SH-SY5Y (cell line): ENCODE results near the gene OPRD1.

Source experiments
- GATA2 ChIP-seq: IDR thresholded peaks from 2 replicates; pipeline ENCODE4 v1.6.1; 2011; ENCODE audit warnings: mild to moderate bottlenecking, low read depth, low read length
- GATA3 ChIP-seq: IDR thresholded peaks from 2 replicates; pipeline ENCODE4 v1.6.1; 2011; ENCODE audit warnings: low read depth, mild to moderate bottlenecking, low read length, moderate library complexity

DNA sequence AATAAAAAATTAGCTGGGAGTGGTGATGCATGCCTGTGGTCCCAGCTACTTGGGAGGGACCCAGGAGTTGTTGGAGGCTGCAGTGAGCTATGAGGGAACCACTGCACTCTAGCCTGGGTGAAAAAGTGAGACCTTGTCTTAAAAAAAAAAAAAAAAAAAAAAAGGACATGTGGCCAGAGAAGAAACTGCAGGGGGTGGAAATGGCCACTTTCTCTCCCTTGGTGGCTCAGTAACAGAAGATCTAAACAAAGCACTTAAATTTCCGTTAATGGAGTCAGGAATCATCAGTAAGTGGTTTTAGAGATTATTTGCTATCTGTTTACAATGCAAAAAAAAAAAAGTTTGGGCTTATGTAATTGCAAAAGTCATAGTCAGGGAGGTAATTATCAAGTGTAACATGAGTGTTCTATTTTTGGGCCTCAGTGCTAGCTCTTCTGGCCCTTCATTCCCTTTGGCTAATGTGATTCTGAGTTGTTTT, 19.3 kb upstream of the OPRD1 start:
- TF ChIP-seq GATA2 (no peak), GATA3 (no peak)
